ENCODE results near the gene FOXD1.

Gene FOXD1

DNA sequence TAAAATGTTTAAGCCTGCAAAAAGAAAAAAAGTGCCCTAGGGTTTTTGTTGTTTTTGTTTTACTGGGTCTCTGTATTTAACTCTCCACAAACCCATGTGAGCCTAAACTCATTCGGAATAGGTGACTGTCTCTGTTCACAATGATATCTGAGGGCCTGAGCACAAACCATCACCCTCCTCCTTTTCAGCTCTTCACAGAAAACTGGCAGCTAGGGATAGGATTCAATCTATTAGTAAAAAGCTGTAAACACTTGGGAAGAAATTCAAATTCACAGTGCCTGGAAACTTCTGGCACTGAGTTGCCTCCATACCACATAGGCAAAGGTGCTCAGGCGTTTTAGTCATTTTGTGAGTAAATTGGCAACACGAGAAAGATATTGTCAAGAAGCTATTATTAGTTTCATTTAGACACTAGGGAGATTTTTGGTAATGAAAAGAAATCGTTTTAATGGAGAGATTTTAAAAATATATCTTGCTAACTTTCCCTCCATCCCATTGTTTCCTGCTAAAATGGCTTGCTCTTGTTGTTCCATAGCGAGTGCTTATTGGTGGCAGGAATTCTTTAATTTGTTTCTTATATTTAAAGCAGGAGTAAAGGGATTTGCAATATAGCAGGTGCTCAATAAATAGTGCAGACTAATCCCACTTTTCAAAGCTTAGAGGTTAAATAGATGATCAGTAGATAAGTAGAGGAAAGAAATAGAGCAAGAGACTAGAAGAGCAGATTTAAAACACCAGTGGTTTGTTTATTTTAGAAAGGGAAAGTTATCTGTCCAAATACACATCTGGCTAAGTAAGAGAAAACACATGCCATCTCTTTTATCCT is 9.7 kb downstream of the FOXD1 start:
- DNase-seq: peak; percentile 9

DNA sequence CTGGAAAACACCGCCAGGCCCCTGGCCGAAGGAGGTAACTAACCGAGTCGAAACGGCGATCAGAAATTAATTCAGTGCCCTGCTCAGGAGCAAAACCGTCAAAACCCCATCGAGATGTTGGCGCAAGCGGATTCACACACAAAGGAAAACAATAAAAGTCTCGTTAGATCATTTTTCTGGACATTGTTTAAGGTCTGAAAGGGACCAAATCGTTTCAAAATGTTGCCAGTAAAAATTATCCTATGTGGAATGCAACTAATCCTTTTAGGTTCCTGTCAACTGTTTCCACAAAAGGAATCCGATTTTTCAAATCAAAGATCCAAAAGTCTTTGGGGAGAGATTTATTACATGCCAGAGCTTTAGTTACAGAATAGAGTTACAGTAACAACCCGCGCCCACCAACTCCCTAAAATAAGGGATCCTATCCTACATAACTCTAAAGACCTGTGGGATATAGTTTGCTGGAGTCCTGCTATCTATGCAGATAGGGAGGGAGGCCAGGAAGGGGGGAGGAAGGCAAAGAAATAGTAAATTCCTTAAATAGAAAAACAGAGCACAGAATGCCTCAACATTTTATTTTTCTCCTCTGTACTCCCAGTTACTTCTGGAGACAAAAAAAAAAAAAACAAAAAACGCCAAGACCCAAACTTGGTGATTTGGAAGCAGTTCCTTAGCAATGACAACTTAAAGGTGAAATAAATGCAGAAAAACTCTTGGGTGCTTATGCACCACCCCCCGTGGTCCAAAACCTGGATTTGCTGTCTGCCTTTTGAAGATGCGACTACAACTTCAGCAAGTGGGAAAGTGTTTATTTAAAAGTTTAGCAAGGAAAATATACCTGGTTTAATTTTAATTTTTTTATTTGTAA is 10.6 kb downstream of the FOXD1 start:
- no peak for DNase-seq

DNA sequence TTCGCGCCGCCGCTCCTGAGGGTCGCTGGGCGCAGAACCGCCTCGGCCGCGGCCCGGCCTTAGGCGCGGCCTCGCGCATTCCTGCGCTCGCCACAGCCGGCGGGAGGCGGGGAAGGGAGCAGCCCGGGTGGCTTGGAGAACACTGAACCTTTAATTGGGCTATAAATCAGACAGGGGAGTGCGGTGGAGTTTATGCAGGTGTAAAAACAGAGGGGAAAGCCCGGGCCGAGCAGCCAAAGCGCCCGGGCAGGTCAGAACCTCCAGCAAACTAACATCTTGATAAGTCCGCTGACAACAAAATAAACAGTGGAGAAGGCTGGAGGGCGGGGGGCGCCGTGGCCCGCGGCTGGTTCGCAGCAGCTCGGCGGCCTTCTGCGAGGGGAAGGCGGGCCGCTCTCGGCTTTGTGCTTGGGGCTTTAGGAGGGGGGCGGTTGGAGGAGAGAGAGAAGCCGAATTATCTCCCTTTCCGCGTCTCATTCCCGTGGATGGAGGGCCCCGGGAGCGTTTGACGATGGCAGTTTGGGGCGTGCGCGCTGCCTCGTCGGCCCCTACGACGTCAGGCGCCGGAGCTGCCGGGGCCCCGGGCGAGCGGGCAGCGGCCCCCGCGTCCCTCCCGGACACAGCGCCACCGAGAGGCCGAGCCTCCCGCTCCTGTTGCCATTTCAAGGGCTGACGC is 11.3 kb downstream of the FOXD1 start:
- DNase-seq: no peak

DNA sequence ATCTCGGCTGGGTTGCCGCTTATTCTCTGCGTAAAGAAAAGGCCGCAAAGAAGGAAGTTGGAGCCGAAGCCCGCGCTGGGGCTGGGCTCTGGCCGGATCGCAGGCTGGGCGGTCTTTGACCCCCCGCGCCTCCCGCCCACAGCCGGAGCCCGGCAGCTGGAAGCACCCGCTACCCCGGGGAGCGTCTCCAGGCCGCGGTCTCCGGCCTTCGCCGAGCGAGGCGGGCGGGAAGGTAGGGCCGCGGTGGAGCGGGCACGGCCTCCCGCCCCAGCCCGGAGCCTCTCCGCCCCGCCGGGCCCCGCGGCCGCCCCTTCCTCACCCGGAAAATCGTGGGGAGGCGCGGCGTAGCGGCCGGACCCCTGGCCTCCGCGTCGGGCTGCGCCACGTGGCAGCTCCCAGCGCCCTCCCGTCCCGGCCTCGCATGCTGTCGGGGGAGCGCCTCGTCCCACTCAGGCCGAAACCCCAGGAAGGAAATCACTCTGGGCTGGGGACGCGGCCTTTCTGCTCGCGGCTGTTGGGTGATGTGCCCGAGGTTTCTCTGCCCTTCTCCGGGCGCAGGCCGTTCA is 12.0 kb downstream of the FOXD1 start:
- no peak for DNase-seq

DNA sequence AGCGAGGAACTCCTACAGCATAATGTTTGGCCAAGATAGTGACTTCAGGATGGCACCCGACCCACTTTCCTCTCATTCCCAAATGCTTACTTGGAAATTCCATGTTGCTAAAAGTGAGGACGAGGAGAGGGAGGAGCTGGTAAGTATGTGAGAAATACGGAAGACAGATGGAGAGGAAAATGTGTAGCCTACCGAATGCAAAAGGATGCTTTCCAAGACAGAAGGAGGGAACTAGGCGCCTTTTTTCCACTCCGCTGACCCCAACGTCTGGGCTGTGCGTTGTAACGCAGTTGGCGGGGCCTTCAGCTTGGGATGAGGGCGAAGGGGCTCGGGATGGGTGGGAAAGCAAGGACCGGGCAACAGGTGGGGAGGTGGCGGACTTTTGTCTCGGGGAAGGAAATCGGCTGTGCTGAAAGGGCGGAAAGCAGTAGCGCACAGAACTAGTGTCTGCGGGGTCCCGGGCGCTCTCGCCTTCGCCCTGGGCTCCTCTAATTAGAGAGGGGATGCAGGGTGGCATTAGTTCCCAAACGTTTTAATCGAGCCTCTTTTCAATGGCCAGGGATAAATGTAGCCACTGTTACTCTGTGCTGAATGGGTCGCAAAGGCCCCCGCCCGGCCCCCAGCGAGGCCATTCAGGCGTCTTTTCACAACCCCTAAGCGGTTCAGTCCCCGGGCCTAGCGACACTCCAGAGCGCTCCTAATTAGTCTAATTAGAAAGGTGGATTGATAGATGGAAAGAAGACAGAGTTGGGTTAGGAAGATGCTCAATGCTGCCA is 12.6 kb downstream of the FOXD1 start:
- peak; percentile 3 for DNase-seq

DNA sequence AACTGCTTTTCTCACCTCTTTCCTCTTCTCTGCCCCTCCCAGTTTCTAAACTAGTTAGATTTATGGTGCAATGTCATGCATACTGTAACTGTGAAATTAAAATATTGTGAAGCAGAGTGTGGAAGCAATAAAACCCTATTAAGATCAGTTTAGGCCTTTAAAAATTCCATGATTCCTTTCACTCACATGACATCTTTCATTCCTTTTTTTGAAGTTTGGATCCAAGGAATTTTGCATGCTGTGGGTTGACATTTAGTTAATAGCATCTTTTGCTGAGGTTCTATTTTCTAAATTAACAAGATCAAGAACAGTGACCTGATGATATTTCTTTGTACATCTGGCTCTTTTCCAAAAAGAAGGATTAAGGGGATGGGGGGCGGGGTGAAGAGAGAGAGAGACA is 13.7 kb downstream of the FOXD1 start:
- DNase-seq: peak; percentile 62

DNA sequence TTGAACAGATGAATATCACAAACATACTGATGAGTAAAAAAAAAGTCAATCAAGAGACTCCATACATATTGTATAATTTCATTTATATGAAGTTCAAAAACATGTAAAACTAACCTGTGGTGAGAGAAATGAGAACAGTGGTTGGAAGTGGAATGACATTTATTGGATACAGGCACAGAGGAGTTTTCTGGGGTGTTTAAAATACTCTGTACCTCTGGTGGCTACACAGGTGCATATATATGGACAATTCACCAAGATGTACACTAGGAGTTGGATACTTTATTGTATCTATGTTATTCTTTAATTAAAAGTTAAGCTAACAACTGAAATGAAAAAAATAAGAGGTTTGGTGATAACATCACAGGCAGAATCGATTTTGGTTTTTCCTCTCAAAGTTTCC is 14.1 kb downstream of the FOXD1 start:
- no peak for DNase-seq

DNA sequence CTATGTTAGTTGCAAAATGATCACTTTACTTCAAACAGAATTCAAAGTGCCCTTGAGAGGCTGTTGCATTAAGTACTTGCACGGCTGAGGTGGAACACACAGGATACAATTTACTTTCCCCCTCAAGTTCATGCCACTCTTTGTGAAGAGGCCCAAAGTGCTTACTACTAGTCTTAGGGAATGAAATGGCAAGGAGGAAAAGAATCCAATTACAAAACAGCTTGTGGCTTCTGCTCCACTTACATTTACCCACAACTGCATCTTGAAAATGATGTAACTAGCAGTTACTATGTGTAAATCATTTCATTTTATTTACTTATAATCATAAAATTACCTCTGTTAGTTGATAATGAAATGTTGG is 14.6 kb downstream of the FOXD1 start:
- DNase-seq: peak; percentile 34

DNA sequence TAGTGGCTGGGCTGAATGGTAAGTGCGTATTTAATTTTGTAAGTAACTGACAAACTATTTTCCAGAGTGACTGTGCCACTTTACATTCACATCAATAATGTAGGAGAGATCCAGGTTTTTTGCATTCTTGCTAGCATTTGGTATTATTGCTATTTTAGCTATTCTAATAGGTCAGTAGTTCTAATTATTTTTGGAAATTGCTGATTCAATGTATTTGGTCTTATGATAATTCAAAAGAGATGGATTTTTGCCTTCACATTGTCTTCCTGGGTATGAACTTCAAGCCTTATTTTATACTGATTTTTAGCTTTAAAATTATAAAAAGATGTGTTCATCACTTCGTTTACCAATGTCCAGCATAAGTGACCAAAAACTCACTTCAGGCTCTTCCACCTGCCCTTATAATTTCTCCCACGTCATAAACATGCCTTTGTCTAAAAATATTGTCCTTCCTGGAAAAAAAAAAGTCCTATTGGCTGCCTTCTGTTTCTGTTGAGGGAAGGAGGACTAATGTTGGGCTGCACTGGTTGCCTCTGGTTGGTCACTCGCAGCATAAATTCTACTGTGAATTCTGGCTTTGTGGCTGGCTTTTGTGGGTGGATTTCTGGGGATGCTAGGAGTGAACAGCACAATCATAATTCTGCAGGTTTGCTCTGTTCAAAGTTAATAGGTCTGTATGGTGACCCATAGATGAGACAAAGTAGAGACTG is 15.2 kb downstream of the FOXD1 start:
- no peak for DNase-seq

DNA sequence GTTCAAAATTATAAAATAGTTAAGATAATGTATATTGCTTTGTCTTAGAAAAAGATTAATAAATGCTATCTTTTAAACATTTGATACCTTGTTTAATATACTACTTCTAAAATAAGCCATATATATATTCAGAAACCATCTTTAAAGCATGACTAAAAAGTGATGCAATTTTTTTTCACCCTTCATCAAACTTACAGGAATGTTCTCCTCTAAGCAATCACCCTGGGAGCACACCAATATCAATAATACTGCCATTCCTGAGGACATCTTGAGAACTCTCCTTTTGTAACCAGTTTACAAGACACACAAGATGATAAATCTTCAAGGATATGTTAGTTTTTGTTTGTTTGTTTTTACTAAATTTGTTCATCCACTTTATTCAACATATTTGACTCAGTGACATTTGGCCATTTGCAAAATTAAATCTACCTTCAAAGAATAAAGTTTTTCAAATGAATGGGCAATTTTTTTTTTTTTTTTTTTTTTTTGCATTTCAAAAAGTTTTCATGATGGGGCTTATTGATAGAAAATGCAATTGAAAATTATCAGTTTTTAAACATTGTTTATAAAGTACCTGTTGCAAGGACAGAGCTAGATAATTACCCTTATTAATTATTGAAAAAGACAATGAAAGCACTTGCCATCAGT is 17.2 kb downstream of the FOXD1 start:
- no peak for DNase-seq

DNA sequence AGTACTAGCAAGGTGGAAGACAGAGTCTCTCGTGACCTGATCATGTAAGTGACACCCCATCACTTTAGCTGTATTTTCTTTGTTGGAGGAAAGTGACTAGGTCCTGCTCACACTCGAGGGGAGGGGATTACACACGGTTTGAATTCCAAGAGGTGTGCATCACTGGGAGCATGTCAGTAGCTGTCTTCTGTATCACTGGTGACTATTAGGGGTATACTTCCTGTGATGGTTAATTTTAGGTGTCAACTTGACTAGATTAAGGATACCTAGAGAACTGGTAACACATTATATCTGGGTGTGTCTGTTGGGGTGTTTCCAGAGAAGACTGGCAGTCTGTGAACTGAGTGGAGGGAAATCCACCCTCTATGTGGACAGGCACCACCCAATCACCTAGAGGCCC is 22.5 kb downstream of the FOXD1 start:
- DNase-seq: no peak

DNA sequence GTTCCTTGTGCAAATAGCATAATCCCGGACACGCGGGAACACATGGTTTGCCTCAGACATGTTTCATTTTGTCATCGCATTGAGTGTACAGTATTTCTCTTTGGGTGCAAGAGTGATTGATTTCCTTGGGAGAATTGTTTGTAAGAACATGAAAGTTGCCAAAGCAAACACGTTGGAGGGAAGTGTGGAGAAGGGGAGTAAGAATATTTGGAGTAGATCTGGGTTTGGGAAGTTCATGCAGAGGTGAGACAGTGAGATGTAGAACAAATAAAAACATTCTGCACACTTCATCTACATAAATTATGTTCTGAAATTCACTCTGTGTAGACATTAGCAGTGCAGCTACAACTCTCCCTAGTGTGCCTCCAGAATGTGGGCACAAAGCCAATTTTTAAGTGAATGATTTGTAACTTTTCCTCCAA is 24.0 kb downstream of the FOXD1 start:
- DNase-seq: no peak

DNA sequence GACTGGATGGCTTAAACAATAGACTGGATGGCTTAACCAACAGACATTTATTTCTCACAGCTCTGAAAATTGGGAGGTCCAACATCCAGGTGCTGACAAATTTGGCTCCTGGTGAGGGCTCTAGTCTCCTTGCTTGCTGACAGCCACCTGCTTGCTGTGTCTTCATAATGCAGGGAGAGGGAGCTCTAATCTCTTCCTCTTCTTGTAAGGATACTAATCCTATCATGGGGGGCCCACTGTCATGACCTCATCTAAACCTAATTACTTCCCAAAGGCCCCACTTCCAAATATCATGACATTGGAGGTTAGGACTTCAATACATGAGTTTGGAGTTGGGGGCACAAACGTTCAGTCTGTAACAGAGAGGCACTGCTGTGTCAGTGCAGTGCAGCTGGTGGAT is 26.4 kb downstream of the FOXD1 start:
- DNase-seq: peak; percentile 31

DNA sequence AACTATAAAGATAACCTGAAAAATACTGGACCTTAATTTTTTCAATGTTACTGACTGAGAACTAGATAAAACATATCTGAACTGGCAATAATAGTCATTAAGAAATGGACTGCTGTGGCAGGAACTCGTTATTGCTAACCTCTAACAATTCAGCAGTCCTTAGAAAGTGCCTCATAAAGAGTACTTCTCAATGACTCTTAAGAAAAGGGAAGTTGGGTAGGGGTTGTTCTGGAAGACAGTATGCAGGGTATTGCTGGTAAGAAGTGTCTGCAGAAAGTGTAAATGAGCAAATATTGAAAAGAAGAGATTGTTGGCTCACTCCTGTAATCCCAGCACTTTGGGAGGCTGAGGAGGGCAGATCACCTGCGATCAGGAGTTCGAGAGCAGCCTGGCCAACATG is 27.9 kb downstream of the FOXD1 start:
- DNase-seq: no peak

DNA sequence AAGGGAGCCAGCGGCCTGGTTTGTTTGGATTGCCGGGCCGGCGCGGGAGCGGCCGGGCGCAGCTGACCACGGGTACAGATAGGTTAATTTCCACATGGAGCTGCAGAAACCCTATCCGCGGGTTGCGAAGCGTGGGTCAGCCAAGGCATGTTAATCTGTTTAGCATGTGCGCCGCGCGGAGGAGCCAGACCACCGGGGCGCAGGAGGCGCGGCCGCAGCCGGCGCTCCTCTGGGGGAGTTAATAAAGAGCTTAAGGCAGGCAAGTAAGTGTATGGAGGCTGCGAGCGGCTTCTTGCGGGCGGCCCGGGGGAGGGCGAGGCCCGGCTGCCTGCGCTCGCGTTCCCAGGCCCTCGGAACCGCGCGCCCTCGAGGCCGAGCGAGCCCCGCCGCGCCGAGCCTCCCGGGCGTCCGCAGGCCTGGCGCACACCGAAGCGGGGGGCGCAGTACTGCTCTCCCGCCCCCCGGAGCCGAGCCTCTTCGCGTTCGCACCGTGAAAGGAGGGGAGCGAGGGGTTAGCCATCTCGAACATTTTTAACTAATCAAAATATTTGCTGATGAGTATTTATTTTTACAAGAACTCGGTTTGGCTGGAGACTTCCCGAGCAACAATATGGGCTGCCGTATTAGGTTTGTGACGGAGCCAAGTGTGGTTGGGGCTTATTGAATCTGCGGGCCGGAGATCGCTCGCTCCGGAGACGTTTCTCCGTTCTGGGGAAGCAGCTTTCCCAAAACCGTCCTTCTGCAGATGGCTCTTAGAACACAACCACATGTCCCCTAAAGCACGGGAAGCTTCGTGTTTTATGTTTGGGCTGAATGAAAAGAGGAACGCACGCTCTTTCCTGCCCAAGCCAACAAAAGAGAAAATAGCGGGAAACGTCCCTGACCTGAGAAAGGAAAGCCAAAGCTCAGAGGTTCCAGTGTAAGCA is 28.8 kb downstream of the FOXD1 start:
- DNase-seq: peak; percentile 7

DNA sequence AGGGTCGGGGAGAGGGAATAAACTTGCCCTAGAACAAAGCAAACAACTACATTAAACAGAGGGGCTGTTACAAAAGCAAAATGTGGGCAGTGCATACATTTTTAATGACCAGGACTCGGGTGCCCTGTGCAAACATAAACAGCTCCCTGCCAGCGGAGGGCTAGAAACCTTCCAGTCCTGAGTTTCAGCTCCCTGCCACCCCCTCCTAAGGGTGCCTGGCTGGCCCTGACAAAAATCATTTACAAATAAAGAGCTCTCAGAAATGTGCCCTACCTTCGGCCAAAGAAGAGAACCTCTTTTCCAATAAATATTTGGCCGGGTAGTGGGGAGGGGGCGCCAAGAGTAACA is 29.5 kb downstream of the FOXD1 start:
- no peak for DNase-seq

DNA sequence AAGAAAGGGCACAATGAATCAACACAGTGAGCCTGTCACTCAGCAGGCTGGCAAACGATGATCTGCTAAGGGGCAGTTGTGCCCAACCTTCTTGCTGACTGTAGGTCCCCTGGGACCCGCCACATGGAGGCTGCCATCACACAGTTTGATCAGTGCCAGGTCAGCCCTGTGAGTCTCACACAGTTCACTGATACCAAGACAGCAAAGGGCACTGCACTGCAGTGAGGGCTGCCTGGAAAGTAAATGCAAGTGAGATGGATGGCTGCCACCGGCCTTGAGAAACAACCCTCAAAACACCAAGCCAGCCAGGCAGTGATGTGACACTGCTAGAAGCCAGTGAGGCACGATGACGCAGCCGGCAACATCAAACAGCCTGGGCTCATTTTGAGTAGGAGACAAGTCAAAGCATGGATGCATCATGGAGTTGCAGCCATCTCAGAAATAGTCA is 30.3 kb downstream of the FOXD1 start:
- no peak for DNase-seq

DNA sequence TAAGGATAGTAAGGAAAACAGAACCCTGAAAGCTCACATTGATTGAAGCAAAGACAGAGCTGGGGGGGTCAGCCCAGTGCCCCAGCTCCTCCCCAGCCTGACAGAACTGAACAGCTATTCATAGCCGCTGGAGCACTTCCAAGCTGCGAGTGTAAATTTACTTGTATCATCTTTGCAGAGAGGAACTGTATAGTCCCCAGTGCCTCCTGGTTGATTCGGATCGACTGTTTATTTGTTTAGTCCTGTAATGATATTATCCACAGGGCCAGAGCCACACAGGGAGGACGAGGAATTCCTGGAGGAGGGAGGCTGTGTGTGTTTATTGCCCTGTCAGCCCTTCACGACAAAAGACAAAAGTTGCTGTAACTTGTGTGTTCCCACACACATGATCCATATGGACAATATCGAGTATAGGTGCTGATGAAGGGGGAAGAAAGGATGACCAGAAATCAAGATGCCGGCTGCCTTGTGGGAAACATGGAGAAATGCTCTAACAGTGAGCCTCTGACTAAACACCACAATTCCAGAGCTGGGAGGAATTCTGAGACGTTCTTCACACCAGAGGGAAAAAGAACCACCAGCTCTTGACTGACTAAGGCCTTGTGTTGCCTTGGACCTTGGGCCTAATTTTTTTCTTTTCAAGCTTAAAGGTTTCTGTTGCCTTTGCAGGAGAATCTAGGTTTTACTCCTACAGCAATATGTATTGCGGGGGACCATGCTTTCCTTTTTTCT is 31.1 kb downstream of the FOXD1 start:
- DNase-seq: peak; percentile 23

DNA sequence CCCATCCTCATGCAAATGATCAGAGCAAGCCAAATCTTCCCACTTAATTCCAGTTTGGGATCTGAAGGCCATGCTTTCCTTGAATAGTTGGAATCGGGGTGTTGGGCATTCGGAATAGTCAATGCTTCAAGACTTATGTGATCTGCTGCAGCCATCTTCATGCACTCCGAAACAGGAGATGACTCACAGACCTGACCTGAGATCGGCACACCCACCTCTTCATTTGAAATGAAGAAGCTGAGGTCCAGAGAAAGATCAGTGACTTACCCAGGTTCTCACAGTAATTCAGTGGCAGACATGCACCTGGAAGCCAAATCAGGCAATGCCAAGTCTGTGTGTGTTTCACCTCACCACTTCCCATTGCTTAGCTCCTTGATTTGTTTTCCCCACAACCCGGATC is 33.0 kb downstream of the FOXD1 start:
- no peak for DNase-seq
